ENCODE data around the gene GRIK4.

GRCh38 chr11:121029153-121029552 lies 517.6 kb downstream of the GRIK4 start:
- no peak for TF ChIP-seq CTCF (IDR thresholded peaks at IDR 0.05; ENCODE audit: low read depth, low read length, poor library complexity, severe bottlenecking)
- no peak for TF ChIP-seq EZH2phosphoT487 (IDR thresholded peaks at IDR 0.05; ENCODE audit: borderline replicate concordance, low read length)

Measured in DOHH2 (cell line).